ENCODE results near the gene ECM1.

DNA sequence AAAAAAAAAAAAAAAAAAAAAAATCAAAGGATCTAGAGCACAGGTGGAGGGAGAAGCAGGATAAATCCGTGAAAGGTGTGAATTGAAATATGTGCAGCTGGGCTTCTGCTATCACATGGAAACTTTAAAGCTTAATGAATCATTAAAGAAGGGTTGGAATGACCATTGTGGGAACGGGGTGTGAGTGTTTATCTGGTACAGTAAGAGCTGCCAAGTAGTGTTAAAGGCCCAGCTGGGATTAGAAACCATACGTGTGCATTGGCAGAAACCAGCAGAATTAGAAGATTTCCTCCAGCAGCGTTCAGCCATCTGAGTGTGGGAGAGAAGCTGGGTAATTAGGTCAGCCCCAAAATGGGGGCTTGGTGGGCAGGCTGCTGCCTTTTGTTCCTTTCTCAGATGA, 21.1 kb downstream of the ECM1 start:
- TF ChIP-seq SP1 (IDR thresholded peaks at IDR 0.05), result no peak
- TF ChIP-seq ZNF384 (IDR thresholded peaks at IDR 0.05), result no peak
- no peak for TF ChIP-seq L3MBTL2 (conservative IDR thresholded peaks at IDR 0.05)
- TF ChIP-seq SUZ12 (IDR thresholded peaks at IDR 0.05), result no peak
- TF ChIP-seq NFRKB (IDR thresholded peaks at IDR 0.05), result no peak
- no peak for TF ChIP-seq TARDBP (IDR thresholded peaks at IDR 0.05)
- no peak for TF ChIP-seq ARNT (IDR thresholded peaks at IDR 0.05)
- TF ChIP-seq FOXM1 (IDR thresholded peaks at IDR 0.05; ENCODE audit: borderline replicate concordance), result no peak
- no peak for TF ChIP-seq HDGF (IDR thresholded peaks at IDR 0.05; ENCODE audit: borderline replicate concordance)
- no peak for TF ChIP-seq CTBP1 (IDR thresholded peaks at IDR 0.05; ENCODE audit: borderline replicate concordance)
- no peak for TF ChIP-seq FOXK2 (IDR thresholded peaks at IDR 0.05)
- no peak for TF ChIP-seq BHLHE40 (IDR thresholded peaks at IDR 0.05; ENCODE audit: borderline replicate concordance)
- no peak for TF ChIP-seq LEF1 (IDR thresholded peaks at IDR 0.05; ENCODE audit: borderline replicate concordance)
